SK-N-SH (cell line): ENCODE results near the gene SERPINI1. TPM values are rescaled to one million over a fixed set of nuclear protein-coding genes. Genes with fewer than 3 reads are reported as not detected.

Source experiments
- CTCF ChIA-PET: fragments of 300-600, 350-600 bp; formaldehyde crosslinking; extraction: SDS; loops from one replicate; lab custom pipeline; 2021; lab: Yijun Ruan, JAX
- POLR2A ChIA-PET: fragments of 350-600 bp; sonication (Branson Sonifier 250); formaldehyde crosslinking; extraction: SDS; loops from one replicate; lab custom pipeline; 2020; ENCODE audit warnings: antibody characterized with exemption, inconsistent platforms; lab: Yijun Ruan, JAX
- DNase-seq: peaks from one replicate; pipeline ENCODE4 v3.0.0; 2012
- H2AFZ ChIP-seq: fragments of 200-600 bp; sonication (generic); 2 replicates; pipeline ENCODE4 v1.8.1; 2016; ENCODE audit warnings: antibody characterized with exemption, mild to moderate bottlenecking, low read depth
- H3F3A ChIP-seq: fragments of 200-600 bp; sonication (generic); replicated peaks from 2 replicates; pipeline ENCODE3; 2016; ENCODE audit warnings: antibody characterized with exemption, mild to moderate bottlenecking; ENCODE audit not compliant: insufficient read depth
- H3K27ac ChIP-seq, 2 experiments: fragments of 200-500 bp in 1 of 2; fragments of 200-600 bp in 1 of 2; sonication (Bioruptor generic) in 1 of 2; sonication (generic), shearing (Covaris generic) in 1 of 2; 2 replicates each; pipeline versions ENCODE4 v1.5.1 to v1.6.1; 2014 to 2016; ENCODE audit warnings: low read depth in 2 of 2, inconsistent platforms in 1 of 2, low read length in 1 of 2, mild to moderate bottlenecking in 1 of 2, mixed read lengths in 1 of 2
- H3K27me3 ChIP-seq: fragments of 200-600 bp; sonication (generic), shearing (Covaris generic); 2 replicates; pipeline ENCODE4 v1.6.1; 2016; ENCODE audit warnings: mixed run types; ENCODE audit not compliant: insufficient read depth
- H3K36me3 ChIP-seq, 2 experiments: fragments of 200-500 bp in 1 of 2; fragments of 200-600 bp in 1 of 2; sonication (Bioruptor generic) in 1 of 2; sonication (generic) in 1 of 2; replicated peaks in 1 of 2; 2 replicates each; pipeline versions ENCODE3 to v1.5.1; 2014 to 2016; ENCODE audit warnings: low read length in 1 of 2, mild to moderate bottlenecking in 1 of 2; ENCODE audit not compliant: insufficient read depth in 2 of 2, control insufficient read depth in 1 of 2
- H3K4me1 ChIP-seq, 2 experiments: fragments of 200-500 bp in 1 of 2; fragments of 200-600 bp in 1 of 2; sonication (Bioruptor generic) in 1 of 2; sonication (generic), shearing (Covaris generic) in 1 of 2; 2 replicates each; pipeline versions ENCODE4 v1.5.1 to v1.6.1; 2014 to 2016; ENCODE audit warnings: low read depth in 1 of 2, low read length in 1 of 2, mixed run types in 1 of 2; ENCODE audit not compliant: insufficient read depth in 2 of 2, control insufficient read depth in 1 of 2
- H3K4me2 ChIP-seq: fragments of 200-600 bp; sonication (generic), shearing (Covaris generic); 2 replicates; pipeline ENCODE4 v1.6.1; 2017; ENCODE audit warnings: mixed run types
- H3K4me3 ChIP-seq, 2 experiments: fragments of 200-500 bp in 1 of 2; fragments of 200-600 bp in 1 of 2; sonication (Bioruptor generic) in 1 of 2; sonication (generic), shearing (Covaris generic) in 1 of 2; 2 replicates each; pipeline versions ENCODE4 v1.5.1 to v1.8.1; 2014 to 2016; ENCODE audit warnings: low read depth in 2 of 2, inconsistent platforms in 1 of 2, low read length in 1 of 2, mild to moderate bottlenecking in 1 of 2, mixed read lengths in 1 of 2, moderate library complexity in 1 of 2
- H3K79me2 ChIP-seq: fragments of 200-600 bp; sonication (generic); 2 replicates; pipeline ENCODE4 v1.8.1; 2017; ENCODE audit warnings: mild to moderate bottlenecking; ENCODE audit not compliant: insufficient read depth
- H3K9ac ChIP-seq: fragments of 200-600 bp; sonication (generic); 2 replicates; pipeline ENCODE4 v1.6.1; 2017; ENCODE audit warnings: mixed run types
- H3K9me2 ChIP-seq: fragments of 200-600 bp; sonication (generic); 2 replicates; pipeline ENCODE4 v1.6.1; 2017; ENCODE audit warnings: mixed run types
- H3K9me3 ChIP-seq: fragments of 200-600 bp; sonication (generic); 2 replicates; pipeline ENCODE4 v1.6.1; 2017; ENCODE audit warnings: mixed run types, mild to moderate bottlenecking, moderate library complexity
- H4K20me1 ChIP-seq: fragments of 200-600 bp; sonication (generic); 2 replicates; pipeline ENCODE4 v1.6.1; 2017; ENCODE audit warnings: mild to moderate bottlenecking, mixed run types; ENCODE audit not compliant: insufficient read depth
- EZH2phosphoT487 ChIP-seq: fragments of 200-600 bp; sonication (generic); IDR thresholded peaks from 2 replicates; pipeline ENCODE4 v1.6.1; 2017; ENCODE audit warnings: low read depth, mixed run types, mild to moderate bottlenecking, antibody characterized with exemption, moderate library complexity, borderline replicate concordance
- FOSL2 ChIP-seq: IDR thresholded peaks from 2 replicates; pipeline ENCODE4 v1.4.0; 2012; ENCODE audit warnings: low read depth, mild to moderate bottlenecking, moderate library complexity, borderline replicate concordance
- FOXM1 ChIP-seq: IDR thresholded peaks from 2 replicates; pipeline ENCODE4 v1.4.0; 2012; ENCODE audit warnings: low read depth, mild to moderate bottlenecking
- JUND ChIP-seq: IDR thresholded peaks from 2 replicates; pipeline ENCODE4 v1.4.0; 2012
- MEF2A ChIP-seq: IDR thresholded peaks from 2 replicates; pipeline ENCODE4 v1.4.0; 2012; ENCODE audit warnings: low read depth, borderline replicate concordance
- MXI1 ChIP-seq: IDR thresholded peaks from 2 replicates; pipeline ENCODE4 v1.6.1; 2012; ENCODE audit warnings: mild to moderate bottlenecking, low read depth, low read length, improper control_type of control experiment
- NFIC ChIP-seq: IDR thresholded peaks from 2 replicates; pipeline ENCODE4 v1.4.0; 2012; ENCODE audit warnings: borderline replicate concordance
- RAD21 ChIP-seq: IDR thresholded peaks from 2 replicates; pipeline ENCODE4 v1.6.1; 2012; ENCODE audit warnings: mild to moderate bottlenecking, low read length
- REST ChIP-seq: IDR thresholded peaks from 2 replicates; pipeline ENCODE4 v1.6.1; 2012; ENCODE audit warnings: mild to moderate bottlenecking, low read depth, low read length, moderate library complexity
- RFX5 ChIP-seq: IDR thresholded peaks from 2 replicates; pipeline ENCODE4 v1.6.1; 2012; ENCODE audit warnings: mild to moderate bottlenecking, improper control_type of control experiment, low read length
- SIN3A ChIP-seq: IDR thresholded peaks from 2 replicates; pipeline ENCODE4 v1.6.1; 2012; ENCODE audit warnings: low read depth, mild to moderate bottlenecking, low read length, moderate library complexity, borderline replicate concordance
- TCF12 ChIP-seq: IDR thresholded peaks from 2 replicates; pipeline ENCODE4 v1.4.0; 2012
- YY1 ChIP-seq: IDR thresholded peaks from 2 replicates; pipeline ENCODE4 v1.4.0; 2012; ENCODE audit warnings: low read depth, mild to moderate bottlenecking
- ZBTB33 ChIP-seq: IDR thresholded peaks from 2 replicates; pipeline ENCODE4 v1.4.0; 2012; ENCODE audit warnings: low read depth, borderline replicate concordance
- WGBS: methylation state at CpG from one replicate; pipeline ENCODE4 v1.1.6; 2017; ENCODE audit warnings: low lambda C conversion rate; 5-methylcytosine and 5-hydroxymethylcytosine counted together
- polyA plus RNA-seq, 3 experiments: library from polyadenylated mRNA; depleted of rRNA; stranded (reverse); fragments of >200 nt; gene quantifications; 2 replicates each; pipeline ENCODE4 v1.2.3, GENCODE V29; 2012
- TF ChIP-seq, protein P1 (sequence below): fragments of 150-350 bp; IDR thresholded peaks from 2 replicates; pipeline ENCODE4 v1.6.1; 2016; ENCODE audit warnings: mild to moderate bottlenecking, low read depth, low read length
- TF ChIP-seq, protein P2 (sequence below): IDR thresholded peaks from 2 replicates; pipeline ENCODE4 v1.4.0; 2012; ENCODE audit warnings: low read depth, borderline replicate concordance

The SERPINI1 gene
- polyA plus RNA-seq, 1 of the 3 experiments (the other 2 are of a cell fraction): 1.9 TPM

DNA sequence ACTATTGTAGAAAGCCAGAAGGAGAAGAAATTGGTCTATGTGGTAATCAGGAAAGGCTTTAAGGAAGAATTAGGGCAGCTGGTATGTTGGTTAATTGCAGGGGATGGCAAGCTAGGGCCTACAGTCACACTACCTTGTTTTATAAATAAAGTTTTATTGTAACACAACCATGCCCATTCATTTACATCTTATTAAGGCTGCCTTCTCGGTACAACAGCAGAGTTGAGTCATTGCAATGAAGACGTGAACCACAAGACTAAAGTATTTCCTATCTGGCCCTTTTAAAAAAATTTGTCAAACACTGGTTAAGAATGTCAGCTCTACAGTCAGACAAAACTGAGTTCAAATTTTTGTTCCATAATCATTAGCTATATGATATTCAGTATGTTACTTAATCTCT, 8.3 kb downstream of the SERPINI1 start (continued):
- TF ChIP-seq, protein P1, sequence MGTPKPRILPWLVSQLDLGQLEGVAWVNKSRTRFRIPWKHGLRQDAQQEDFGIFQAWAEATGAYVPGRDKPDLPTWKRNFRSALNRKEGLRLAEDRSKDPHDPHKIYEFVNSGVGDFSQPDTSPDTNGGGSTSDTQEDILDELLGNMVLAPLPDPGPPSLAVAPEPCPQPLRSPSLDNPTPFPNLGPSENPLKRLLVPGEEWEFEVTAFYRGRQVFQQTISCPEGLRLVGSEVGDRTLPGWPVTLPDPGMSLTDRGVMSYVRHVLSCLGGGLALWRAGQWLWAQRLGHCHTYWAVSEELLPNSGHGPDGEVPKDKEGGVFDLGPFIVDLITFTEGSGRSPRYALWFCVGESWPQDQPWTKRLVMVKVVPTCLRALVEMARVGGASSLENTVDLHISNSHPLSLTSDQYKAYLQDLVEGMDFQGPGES: no peak

- TF ChIP-seq RFX5: no peak
- TF ChIP-seq, protein P2, sequence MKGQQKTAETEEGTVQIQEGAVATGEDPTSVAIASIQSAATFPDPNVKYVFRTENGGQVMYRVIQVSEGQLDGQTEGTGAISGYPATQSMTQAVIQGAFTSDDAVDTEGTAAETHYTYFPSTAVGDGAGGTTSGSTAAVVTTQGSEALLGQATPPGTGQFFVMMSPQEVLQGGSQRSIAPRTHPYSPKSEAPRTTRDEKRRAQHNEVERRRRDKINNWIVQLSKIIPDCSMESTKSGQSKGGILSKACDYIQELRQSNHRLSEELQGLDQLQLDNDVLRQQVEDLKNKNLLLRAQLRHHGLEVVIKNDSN: no peak
- TF ChIP-seq FOXM1: no peak
- no peak for TF ChIP-seq YY1
- H3K9ac ChIP-seq: no peak overlapping the region
- H3K79me2 ChIP-seq: no peaks in the 10 kb centered on the region
- no peaks in the 10 kb centered on the region for H3F3A ChIP-seq
- no peaks in the 10 kb centered on the region for H3K36me3 ChIP-seq
- no peaks in the 10 kb centered on the region for H3K27me3 ChIP-seq
- no peak overlapping the region for H3K27ac ChIP-seq
- no peak for DNase-seq
- H3K9me2 ChIP-seq: no peaks in the 10 kb centered on the region
- ChIA-PET CTCF (interaction anchor here (0.8 to 3.0 kb wide), 2 partner anchors 9 kb away, joined by 3 to 15 read pairs; no protein-coding TSS in a partner anchor), POLR2A (no interaction called here)
- no peak overlapping the region for H3K4me2 ChIP-seq
- no peaks in the 10 kb centered on the region for H3K4me1 ChIP-seq
- no peaks in the 10 kb centered on the region for H3K9me3 ChIP-seq
- H4K20me1 ChIP-seq: no peaks in the 10 kb centered on the region
- H2AFZ ChIP-seq: no peak overlapping the region
- H3K4me3 ChIP-seq: no peak overlapping the region
These were observed 13.7 kb downstream of the SERPINI1 start for GRCh38 chr3:167749209-167749608.

- Histone ChIP-seq H3F3A (no peaks in the 10 kb centered on the region), H3K9ac (no peak overlapping the region), H2AFZ (no peak overlapping the region), H3K4me3 (no peak overlapping the region), H3K4me1 (no peaks in the 10 kb centered on the region), H3K36me3 (no peaks in the 10 kb centered on the region), H3K4me2 (no peak overlapping the region), H3K9me3 (no peaks in the 10 kb centered on the region), H4K20me1 (no peaks in the 10 kb centered on the region), H3K79me2 (no peaks in the 10 kb centered on the region), H3K27me3 (no peaks in the 10 kb centered on the region), H3K27ac (no peak overlapping the region), H3K9me2 (no peaks in the 10 kb centered on the region)
- ChIA-PET POLR2A (no interaction called here), CTCF (interaction anchor here (0.7 to 3.0 kb wide), 3 partner anchors 9 to 367 kb away, joined by 3 to 15 read pairs (median 3); no protein-coding TSS in a partner anchor)
- no peak for TF ChIP-seq SIN3A
- TF ChIP-seq, protein P1: no peak
- TF ChIP-seq MXI1: no peak
- TF ChIP-seq REST: no peak
- TF ChIP-seq ZBTB33: no peak
- no peak for TF ChIP-seq EZH2phosphoT487
- TF ChIP-seq RFX5: no peak
- TF ChIP-seq NFIC: no peak
- TF ChIP-seq JUND: no peak
- no peak for TF ChIP-seq TCF12
- TF ChIP-seq MEF2A: no peak
- no peak for TF ChIP-seq FOSL2
- no peak for TF ChIP-seq RAD21
- DNase-seq: no peak
- WGBS: 80% methylated on average over 2 of the region's 2 CpGs
These were observed 14.2 kb downstream of the SERPINI1 start for GRCh38 chr3:167749728-167750127.
